GM12892 (cell line): ENCODE results near the gene OTUD1.

Experiments used
- DNase-seq: peaks from one replicate; pipeline ENCODE4 v3.0.0; 2011; ENCODE audit not compliant: insufficient read length
- FAIRE-seq: peaks from 2 replicates; lab custom pipeline; 2011; peaks lifted over from hg19 to GRCh38; lab: Jason Lieb, UNC
- POLR2A ChIP-seq: IDR thresholded peaks from 2 replicates; pipeline ENCODE4 v1.6.1; 2011; ENCODE audit warnings: low read depth, low read length, control low read depth
- POLR2AphosphoS5 ChIP-seq: IDR thresholded peaks from 2 replicates; pipeline ENCODE4 v1.6.1; 2011; ENCODE audit warnings: low read depth, low read length, control low read depth
- TAF1 ChIP-seq: IDR thresholded peaks from 2 replicates; pipeline ENCODE4 v1.6.1; 2011; ENCODE audit warnings: low read depth, mild to moderate bottlenecking, control low read depth, low read length, borderline replicate concordance

OTUD1 gene

GRCh38 chr10:23432639-23433038 is 6.2 kb upstream of the OTUD1 start:
- TF ChIP-seq TAF1: no peak
- no peak for FAIRE-seq
- no peak for DNase-seq

- TF ChIP-seq POLR2A: no peak
- no peak for TF ChIP-seq TAF1
- peak; percentile 54 for FAIRE-seq
- no peak for DNase-seq
These were observed 5.2 kb upstream of the OTUD1 start for GRCh38 chr10:23433701-23434100.

GRCh38 chr10:23435378-23435777 is 3.5 kb upstream of the OTUD1 start:
- no peak for FAIRE-seq

GRCh38 chr10:23436983-23437382 is 1.9 kb upstream of the OTUD1 start:
- TF ChIP-seq POLR2A (no peak), TAF1 (no peak), POLR2AphosphoS5 (no peak)
- FAIRE-seq (peak; percentile 5), DNase-seq (no peak)

More at GRCh38 chr10:23435378-23435777, 3.5 kb upstream of the OTUD1 start:
- no peak for DNase-seq
- TF ChIP-seq POLR2A (no peak), POLR2AphosphoS5 (no peak), TAF1 (no peak)

- FAIRE-seq: no peak
- no peak for DNase-seq
- TF ChIP-seq TAF1 (no peak), POLR2AphosphoS5 (no peak), POLR2A (no peak)
These were observed 820 bp upstream of the OTUD1 start for GRCh38 chr10:23437963-23438546.

- TF ChIP-seq POLR2A (no peak), TAF1 (no peak), POLR2AphosphoS5 (no peak)
- no peak for DNase-seq
- no peak for FAIRE-seq
These were observed 631 bp downstream of the OTUD1 start for GRCh38 chr10:23439452-23439960.

- TF ChIP-seq POLR2A (no peak), TAF1 (no peak), POLR2AphosphoS5 (no peak)
- peak; percentile 77 for FAIRE-seq
- peak; percentile 27 for DNase-seq
These were observed 1.4 kb downstream of the OTUD1 start for GRCh38 chr10:23439961-23440889.

GRCh38 chr10:23441251-23441650 is 2.4 kb downstream of the OTUD1 start:
- TF ChIP-seq TAF1 (no peak), POLR2A (no peak), POLR2AphosphoS5 (no peak)
- FAIRE-seq: no peak
- DNase-seq: no peak

- no peak for DNase-seq
- TF ChIP-seq POLR2A (no peak), POLR2AphosphoS5 (no peak), TAF1 (no peak)
These were observed 4.1 kb downstream of the OTUD1 start for GRCh38 chr10:23442936-23443335.

GRCh38 chr10:23445591-23445990 is 6.7 kb downstream of the OTUD1 start:
- DNase-seq: no peak
- no peak for FAIRE-seq
- no peak for TF ChIP-seq POLR2A

More at GRCh38 chr10:23442936-23443335, 4.1 kb downstream of the OTUD1 start:
- FAIRE-seq: no peak

- FAIRE-seq: no peak
- no peak for DNase-seq
- TF ChIP-seq POLR2A (no peak), TAF1 (no peak), POLR2AphosphoS5 (no peak)
These were observed 9.4 kb downstream of the OTUD1 start for GRCh38 chr10:23448323-23448722.

GRCh38 chr10:23448802-23449570 is 10.1 kb downstream of the OTUD1 start:
- peak; percentile 14 for DNase-seq
- TF ChIP-seq POLR2A (no peak), POLR2AphosphoS5 (no peak), TAF1 (no peak)
- FAIRE-seq: peak; percentile 92
